Endothelial cell (in vitro differentiated cells): ENCODE measurements around the gene UBASH3A. TPM values are rescaled to one million over a fixed set of nuclear protein-coding genes. Genes with fewer than 3 reads are reported as not detected.
A peak's percentile ranks its signal among the peaks of the same experiment; 100 is the strongest.

Experiments
- DNase-seq: peaks from one replicate; pipeline ENCODE4 v3.0.0; 2021; ENCODE audit warnings: low spot score
- H3K27ac Mint-ChIP-seq: one replicate; pipeline ENCODE4 v1.8.0; 2021; ENCODE audit warnings: mixed read lengths, inconsistent platforms; ENCODE audit not compliant: unreplicated experiment
- H3K27me3 Mint-ChIP-seq: one replicate; pipeline ENCODE4 v1.8.0; 2021; ENCODE audit warnings: mild to moderate bottlenecking, moderate library complexity, mixed read lengths, inconsistent platforms; ENCODE audit not compliant: unreplicated experiment
- H3K36me3 Mint-ChIP-seq: one replicate; pipeline ENCODE4 v1.8.0; 2021; ENCODE audit warnings: mild to moderate bottlenecking, low read depth, mixed read lengths, inconsistent platforms; ENCODE audit not compliant: unreplicated experiment
- H3K4me1 Mint-ChIP-seq: one replicate; pipeline ENCODE4 v1.8.0; 2021; ENCODE audit warnings: mild to moderate bottlenecking, mixed read lengths, inconsistent platforms; ENCODE audit not compliant: unreplicated experiment
- H3K4me3 Mint-ChIP-seq: one replicate; pipeline ENCODE4 v1.8.0; 2021; ENCODE audit warnings: mild to moderate bottlenecking, mixed read lengths, inconsistent platforms; ENCODE audit not compliant: unreplicated experiment
- H3K9me3 Mint-ChIP-seq: one replicate; pipeline ENCODE4 v1.8.0; 2021; ENCODE audit warnings: mixed read lengths, inconsistent platforms; ENCODE audit not compliant: unreplicated experiment
- total RNA-seq: library from RNA; stranded (reverse); fragmentation: NEBNext Ultra II Directional; extraction: Animal tissue kit (Norgen Biotek cat#: 25700); gene quantifications from one replicate; pipeline ENCODE4 v1.2.1, GENCODE V29; 2021; ENCODE audit not compliant: unreplicated experiment
- TF ChIP-seq, protein P1 (sequence below): fragments of 200-600 bp; sonication (generic); IDR thresholded peaks from one replicate; pipeline ENCODE4 v1.5.0; 2021; ENCODE audit warnings: antibody characterized with exemption; ENCODE audit not compliant: unreplicated experiment

Gene UBASH3A
- total RNA-seq, 1 donor from 2014 or later = not detected

DNA sequence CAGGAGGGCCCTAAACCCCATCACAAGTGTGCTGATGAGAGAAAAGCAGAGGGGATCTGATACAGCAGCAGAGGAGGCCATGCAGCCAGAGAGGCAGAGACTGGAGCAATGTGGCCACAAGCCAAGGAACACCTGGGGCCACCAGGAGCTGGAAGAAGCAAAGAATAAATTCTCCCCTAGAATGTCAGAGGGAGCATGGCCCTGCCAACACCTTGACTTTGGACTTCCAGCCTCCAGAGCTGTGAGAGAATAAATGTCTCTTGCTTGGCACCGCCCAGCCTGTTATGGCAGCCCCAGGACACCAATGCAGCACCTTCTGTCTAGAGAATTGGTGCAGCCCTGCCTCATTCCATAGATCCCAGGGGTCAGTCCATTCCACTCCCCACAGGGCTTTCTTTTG lies 25.3 kb downstream of the UBASH3A start:
- no peak overlapping the region for H3K4me3 Mint-ChIP-seq
- no peaks in the 10 kb centered on the region for H3K9me3 Mint-ChIP-seq
- no peak overlapping the region for H3K27ac Mint-ChIP-seq
- H3K27me3 Mint-ChIP-seq = peaks cover 8% of the 10 kb centered on the region
- no peaks in the 10 kb centered on the region for H3K36me3 Mint-ChIP-seq
- no peak for DNase-seq
- H3K4me1 Mint-ChIP-seq = peaks cover 16% of the 10 kb centered on the region
- TF ChIP-seq, protein P1, sequence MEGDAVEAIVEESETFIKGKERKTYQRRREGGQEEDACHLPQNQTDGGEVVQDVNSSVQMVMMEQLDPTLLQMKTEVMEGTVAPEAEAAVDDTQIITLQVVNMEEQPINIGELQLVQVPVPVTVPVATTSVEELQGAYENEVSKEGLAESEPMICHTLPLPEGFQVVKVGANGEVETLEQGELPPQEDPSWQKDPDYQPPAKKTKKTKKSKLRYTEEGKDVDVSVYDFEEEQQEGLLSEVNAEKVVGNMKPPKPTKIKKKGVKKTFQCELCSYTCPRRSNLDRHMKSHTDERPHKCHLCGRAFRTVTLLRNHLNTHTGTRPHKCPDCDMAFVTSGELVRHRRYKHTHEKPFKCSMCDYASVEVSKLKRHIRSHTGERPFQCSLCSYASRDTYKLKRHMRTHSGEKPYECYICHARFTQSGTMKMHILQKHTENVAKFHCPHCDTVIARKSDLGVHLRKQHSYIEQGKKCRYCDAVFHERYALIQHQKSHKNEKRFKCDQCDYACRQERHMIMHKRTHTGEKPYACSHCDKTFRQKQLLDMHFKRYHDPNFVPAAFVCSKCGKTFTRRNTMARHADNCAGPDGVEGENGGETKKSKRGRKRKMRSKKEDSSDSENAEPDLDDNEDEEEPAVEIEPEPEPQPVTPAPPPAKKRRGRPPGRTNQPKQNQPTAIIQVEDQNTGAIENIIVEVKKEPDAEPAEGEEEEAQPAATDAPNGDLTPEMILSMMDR = no peak

DNA sequence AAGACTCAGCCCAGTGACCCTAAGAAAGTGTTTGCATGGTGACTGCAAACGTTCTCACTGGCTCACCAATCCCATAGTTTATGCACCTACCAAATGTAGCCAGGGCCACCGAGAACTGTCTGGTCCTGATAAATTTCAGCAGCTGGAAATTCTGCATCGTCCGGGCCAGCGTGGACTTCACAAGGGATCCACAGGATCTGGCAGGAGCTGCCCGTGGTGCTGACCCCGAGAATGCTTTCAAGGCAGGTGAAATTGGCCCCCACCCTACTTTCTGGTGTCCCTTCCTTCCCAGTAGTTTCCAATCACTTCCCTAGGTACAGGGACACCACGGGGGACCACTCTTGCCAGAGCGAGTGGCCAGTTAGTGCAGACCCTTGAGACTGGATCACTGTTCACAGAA lies 26.2 kb downstream of the UBASH3A start:
- Mint-ChIP-seq H3K4me3 (no peak overlapping the region), H3K4me1 (peaks cover 10% of the 10 kb centered on the region), H3K9me3 (no peaks in the 10 kb centered on the region), H3K27ac (no peak overlapping the region), H3K36me3 (no peaks in the 10 kb centered on the region), H3K27me3 (peaks cover 8% of the 10 kb centered on the region)
- TF ChIP-seq, protein P1 = no peak
- DNase-seq = peak; percentile 41

DNA sequence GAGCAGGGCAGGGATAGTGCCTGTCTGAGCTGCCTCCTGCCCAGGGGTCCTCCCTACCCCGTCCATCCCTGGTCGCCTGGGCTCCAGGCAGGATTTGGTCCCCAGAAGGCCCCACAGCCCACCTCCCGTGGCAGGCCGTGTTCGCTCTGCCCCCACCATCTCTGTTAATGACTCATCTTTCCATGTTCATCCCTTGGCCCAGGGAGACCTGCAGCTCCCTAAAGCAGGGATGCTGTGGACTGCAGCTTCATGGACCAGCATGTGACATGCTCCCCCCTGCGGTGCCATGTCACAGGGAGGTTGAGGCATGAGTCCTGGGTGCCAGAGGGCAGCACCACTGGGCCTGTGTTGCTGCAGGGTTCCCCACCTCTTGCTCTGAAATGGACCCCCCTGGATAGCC lies 26.8 kb downstream of the UBASH3A start:
- H3K27ac Mint-ChIP-seq = no peak overlapping the region
- no peak overlapping the region for H3K4me3 Mint-ChIP-seq
- H3K27me3 Mint-ChIP-seq = peaks cover 8% of the 10 kb centered on the region
- peaks cover 3% of the 10 kb centered on the region for H3K4me1 Mint-ChIP-seq
- no peaks in the 10 kb centered on the region for H3K36me3 Mint-ChIP-seq
- H3K9me3 Mint-ChIP-seq = no peaks in the 10 kb centered on the region
- TF ChIP-seq, protein P1 = no peak
- no peak for DNase-seq

DNA sequence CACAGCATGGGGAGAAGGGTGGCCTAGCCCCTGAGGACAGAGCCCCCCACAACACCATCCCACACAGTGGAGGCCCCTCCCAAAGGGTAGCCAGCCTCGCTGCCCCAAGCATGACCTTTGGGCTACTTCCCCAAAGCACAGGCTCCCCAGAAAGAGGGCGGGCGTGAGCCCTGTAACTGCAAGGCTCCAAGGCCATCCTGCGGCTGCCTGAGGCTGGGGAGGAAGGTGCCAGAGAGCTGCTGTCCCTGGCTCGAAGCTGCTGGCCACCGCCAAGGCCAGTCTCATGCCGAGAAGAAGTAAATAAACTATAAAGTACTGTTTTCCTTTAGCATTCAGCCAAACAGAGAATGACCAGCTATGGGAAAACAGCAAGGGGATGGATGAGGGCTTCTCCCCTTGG lies 27.5 kb downstream of the UBASH3A start:
- TF ChIP-seq, protein P1 = no peak
- no peak overlapping the region for H3K27ac Mint-ChIP-seq
- H3K27me3 Mint-ChIP-seq = peaks cover 8% of the 10 kb centered on the region
- no peak for DNase-seq
- no peak overlapping the region for H3K4me3 Mint-ChIP-seq
- H3K36me3 Mint-ChIP-seq = no peaks in the 10 kb centered on the region
- H3K9me3 Mint-ChIP-seq = no peaks in the 10 kb centered on the region
- H3K4me1 Mint-ChIP-seq = no peaks in the 10 kb centered on the region

DNA sequence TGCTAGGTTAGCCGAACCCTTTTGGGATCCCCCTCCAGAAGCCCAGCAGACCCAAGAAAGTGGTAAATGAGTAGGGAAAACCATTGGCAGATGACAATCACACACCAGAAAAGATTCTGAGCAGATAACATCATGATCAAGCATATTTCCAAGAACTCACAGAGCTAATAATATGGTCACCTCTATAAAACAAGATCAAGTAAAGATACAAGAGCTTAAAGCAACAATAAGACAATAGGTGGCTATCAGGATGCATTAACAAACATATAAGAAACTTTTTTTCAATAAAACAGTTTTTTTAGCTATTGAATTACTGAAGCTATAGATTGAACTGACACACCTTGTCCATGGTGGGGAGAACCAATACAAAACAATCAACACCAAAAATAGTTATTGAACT lies 29.0 kb downstream of the UBASH3A start:
- no peaks in the 10 kb centered on the region for H3K9me3 Mint-ChIP-seq
- H3K4me1 Mint-ChIP-seq = no peaks in the 10 kb centered on the region
- H3K36me3 Mint-ChIP-seq = no peaks in the 10 kb centered on the region
- H3K4me3 Mint-ChIP-seq = no peak overlapping the region
- TF ChIP-seq, protein P1 = no peak
- DNase-seq = no peak
- H3K27me3 Mint-ChIP-seq = peaks cover 5% of the 10 kb centered on the region
- H3K27ac Mint-ChIP-seq = no peak overlapping the region
